SK-MEL-5 (cell line): Measurements from ENCODE around the gene DLL4. TPM values are rescaled to one million over a fixed set of nuclear protein-coding genes. Genes with fewer than 3 reads are reported as not detected.
"Not testable (repeated sequence)": the region's sequence is repeated elsewhere in the genome, so short reads cannot be mapped to it uniquely, and the experiment has no call there.

Source experiments
- DNase-seq: peaks from one replicate; pipeline ENCODE4 v3.0.0-alpha.2; 2016; ENCODE audit warnings: low read depth, low spot score
- in situ Hi-C: cut with HindIII; loops from 2 replicates; pipeline ENCODE4 v1.10.0; 2016; ENCODE audit warnings: low sequenced_read_pairs, high pct_unique_total_duplicates, low pct_unique_long_range_greater_than_20kb
- total RNA-seq: library from RNA; depleted of rRNA; stranded (reverse); fragments of >200 nt; shearing (Covaris generic); gene quantifications from 2 replicates; pipeline ENCODE4 v1.2.3, GENCODE V29; 2014

The DLL4 gene
- total RNA-seq, 1 experiment from 2014 or later = 0.92 TPM

- DNase-seq, in situ Hi-C loops: not testable (repeated sequence)
These were observed 32.6 kb downstream of the DLL4 start for GRCh38 chr15:40961740-40962139.

- DNase-seq, in situ Hi-C loops: not testable (repeated sequence)
These were observed 33.2 kb downstream of the DLL4 start for GRCh38 chr15:40962317-40962716.

GRCh38 chr15:40963201-40963600 lies 34.1 kb downstream of the DLL4 start:
- in situ Hi-C loops = no loop called here
- no peak for DNase-seq

GRCh38 chr15:40964006-40964405 lies 34.9 kb downstream of the DLL4 start:
- DNase-seq = no peak
- in situ Hi-C loops = no loop called here

GRCh38 chr15:40964634-40965033 lies 35.5 kb downstream of the DLL4 start:
- no peak for DNase-seq
- in situ Hi-C loops = no loop called here

GRCh38 chr15:40968290-40969085 lies 39.3 kb downstream of the DLL4 start:
- no peak for DNase-seq
- in situ Hi-C loops = no loop called here

- DNase-seq = no peak
- in situ Hi-C loops = no loop called here
These were observed 40.2 kb downstream of the DLL4 start for GRCh38 chr15:40969363-40969762.

- in situ Hi-C loops = no loop called here
- no peak for DNase-seq
These were observed 45.7 kb downstream of the DLL4 start for GRCh38 chr15:40974879-40975278.

GRCh38 chr15:40976819-40977218 lies 47.7 kb downstream of the DLL4 start:
- in situ Hi-C loops = no loop called here

GRCh38 chr15:40978141-40978540 lies 49.0 kb downstream of the DLL4 start:
- no peak for DNase-seq
- in situ Hi-C loops = no loop called here

More at GRCh38 chr15:40976819-40977218, 47.7 kb downstream of the DLL4 start:
- DNase-seq = no peak

- no peak for DNase-seq
- in situ Hi-C loops = no loop called here
These were observed 49.4 kb downstream of the DLL4 start for GRCh38 chr15:40978562-40978961.

GRCh38 chr15:40981186-40981585 lies 52.0 kb downstream of the DLL4 start:
- in situ Hi-C loops = no loop called here
- DNase-seq = no peak

GRCh38 chr15:40982855-40983254 lies 53.7 kb downstream of the DLL4 start:
- no peak for DNase-seq
- in situ Hi-C loops = no loop called here

- DNase-seq = no peak
- in situ Hi-C loops = no loop called here
These were observed 55.3 kb downstream of the DLL4 start for GRCh38 chr15:40984406-40984805.

- in situ Hi-C loops = no loop called here
- no peak for DNase-seq
These were observed 55.8 kb downstream of the DLL4 start for GRCh38 chr15:40984964-40985363.

- no peak for DNase-seq
- in situ Hi-C loops = no loop called here
These were observed 56.6 kb downstream of the DLL4 start for GRCh38 chr15:40985541-40986330.

- in situ Hi-C loops = no loop called here
These were observed 57.7 kb downstream of the DLL4 start for GRCh38 chr15:40986820-40987219.

GRCh38 chr15:40988156-40988555 lies 59.0 kb downstream of the DLL4 start:
- in situ Hi-C loops = no loop called here
- DNase-seq = no peak

More at GRCh38 chr15:40986820-40987219, 57.7 kb downstream of the DLL4 start:
- DNase-seq = no peak
